Spleen (tissue), 7 donors: ENCODE results near the gene VPS25.

Source experiments
- POLR2A ChIP-seq, 3 donors: fragments of 450-650 bp; IDR thresholded peaks; one replicate each; pipeline ENCODE4 v1.5.1; 2017; ENCODE audit warnings: antibody characterized with exemption in 3 of 3, mild to moderate bottlenecking in 1 of 3
- TF ChIP-seq, protein P1 (sequence below), 11 experiments: fragments of 200-600 bp in 7 of 11; fragments of 450-650 bp in 4 of 11; sonication (generic) in 4 of 11; IDR thresholded peaks in 8 of 11; conservative IDR thresholded peaks in 3 of 11; 1 replicate in 7 of 11; 2 replicates in 4 of 11; pipeline versions ENCODE4 v1.4.0 to v1.8.0; 2016 to 2021; ENCODE audit warnings: antibody characterized with exemption in 11 of 11, inconsistent platforms in 4 of 11, mild to moderate bottlenecking in 1 of 11
- donor health status: DM: no; HTN: no; CAD: no; lungs with moderate emphysema.
- donor health status: DM: no; HTN: no; CAD: no.
- donor health status: DM: no; HTN: no; CAD: no.

DNA sequence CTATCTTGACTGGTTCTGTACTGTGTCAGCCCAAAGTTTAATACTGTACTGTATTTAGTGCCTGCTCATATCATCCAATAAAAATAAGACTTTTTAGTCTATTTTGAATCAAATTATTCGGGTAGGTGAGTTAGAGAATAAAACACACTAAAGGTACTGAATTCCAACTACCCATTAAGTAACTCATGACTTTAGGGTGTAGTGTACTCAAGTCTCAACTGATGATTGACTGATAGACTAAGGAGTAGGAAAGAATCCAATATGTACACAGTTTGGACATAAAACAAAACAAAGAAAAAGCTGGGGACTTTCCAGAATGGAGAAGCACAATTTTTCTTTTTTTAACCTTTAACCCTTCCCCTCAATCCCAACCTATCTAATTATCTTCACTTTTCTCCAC is 32.5 kb upstream of the VPS25 start:
- TF ChIP-seq, protein P1, sequence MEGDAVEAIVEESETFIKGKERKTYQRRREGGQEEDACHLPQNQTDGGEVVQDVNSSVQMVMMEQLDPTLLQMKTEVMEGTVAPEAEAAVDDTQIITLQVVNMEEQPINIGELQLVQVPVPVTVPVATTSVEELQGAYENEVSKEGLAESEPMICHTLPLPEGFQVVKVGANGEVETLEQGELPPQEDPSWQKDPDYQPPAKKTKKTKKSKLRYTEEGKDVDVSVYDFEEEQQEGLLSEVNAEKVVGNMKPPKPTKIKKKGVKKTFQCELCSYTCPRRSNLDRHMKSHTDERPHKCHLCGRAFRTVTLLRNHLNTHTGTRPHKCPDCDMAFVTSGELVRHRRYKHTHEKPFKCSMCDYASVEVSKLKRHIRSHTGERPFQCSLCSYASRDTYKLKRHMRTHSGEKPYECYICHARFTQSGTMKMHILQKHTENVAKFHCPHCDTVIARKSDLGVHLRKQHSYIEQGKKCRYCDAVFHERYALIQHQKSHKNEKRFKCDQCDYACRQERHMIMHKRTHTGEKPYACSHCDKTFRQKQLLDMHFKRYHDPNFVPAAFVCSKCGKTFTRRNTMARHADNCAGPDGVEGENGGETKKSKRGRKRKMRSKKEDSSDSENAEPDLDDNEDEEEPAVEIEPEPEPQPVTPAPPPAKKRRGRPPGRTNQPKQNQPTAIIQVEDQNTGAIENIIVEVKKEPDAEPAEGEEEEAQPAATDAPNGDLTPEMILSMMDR (IDR thresholded peaks at IDR 0.05 in 8 of 11, conservative IDR thresholded peaks at IDR 0.05 in 3 of 11) = no peak
- no peak for TF ChIP-seq POLR2A (IDR thresholded peaks at IDR 0.05)
